Dendritic cell treated with granulocyte-macrophage colony-stimulating factor and Interleukin-4, amounts not matched to agents 40 ng/mL and 50 ng/mL, for 4 days (primary cell): ENCODE measurements around the gene LSP1.

Experiments used
- H3K27ac Mint-ChIP-seq: one replicate; pipeline ENCODE4 v1.8.0; 2022; ENCODE audit warnings: mild to moderate bottlenecking, mixed read lengths
- H3K27me3 Mint-ChIP-seq: one replicate; pipeline ENCODE4 v1.8.0; 2022; ENCODE audit warnings: mild to moderate bottlenecking, mixed read lengths
- H3K36me3 Mint-ChIP-seq: one replicate; pipeline ENCODE4 v1.8.0; 2022; ENCODE audit warnings: low read depth, mixed read lengths
- H3K4me1 Mint-ChIP-seq: one replicate; pipeline ENCODE4 v1.8.0; 2022; ENCODE audit warnings: low read depth, mixed read lengths
- H3K4me3 Mint-ChIP-seq: one replicate; pipeline ENCODE4 v1.8.0; 2022; ENCODE audit warnings: mild to moderate bottlenecking, moderate library complexity, mixed read lengths
- H3K9me3 Mint-ChIP-seq: one replicate; pipeline ENCODE4 v1.8.0; 2022; ENCODE audit warnings: mixed read lengths
- intact Hi-C: fragments of 100-400 bp; cut with micrococcal nuclease; formaldehyde crosslinking; loops from one replicate; pipeline ENCODE4 v1.15.0; 2022

Gene LSP1

DNA sequence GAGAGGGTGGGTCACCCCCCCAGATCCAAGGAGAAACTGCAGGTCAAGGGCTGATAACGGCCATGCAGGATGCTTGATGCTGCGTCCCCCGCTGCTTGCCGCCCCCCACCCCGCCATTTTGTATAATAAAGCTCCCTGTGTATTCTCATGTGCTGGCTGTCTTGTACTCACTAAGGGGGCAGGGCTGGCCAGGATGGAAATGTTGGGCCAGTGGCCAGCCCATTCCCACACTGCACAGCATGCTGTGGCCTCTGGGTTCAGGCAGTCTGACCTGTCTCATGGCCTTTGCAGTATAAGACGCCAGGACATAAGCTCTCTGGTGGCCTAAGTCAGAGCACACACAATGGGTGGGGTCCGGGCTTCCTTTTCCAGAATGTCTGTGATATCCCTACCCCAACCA, 39.2 kb downstream of the LSP1 start:
- intact Hi-C loops = no loop called here
- H3K4me3 Mint-ChIP-seq = no peak overlapping the region
- H3K27ac Mint-ChIP-seq = no peak overlapping the region

DNA sequence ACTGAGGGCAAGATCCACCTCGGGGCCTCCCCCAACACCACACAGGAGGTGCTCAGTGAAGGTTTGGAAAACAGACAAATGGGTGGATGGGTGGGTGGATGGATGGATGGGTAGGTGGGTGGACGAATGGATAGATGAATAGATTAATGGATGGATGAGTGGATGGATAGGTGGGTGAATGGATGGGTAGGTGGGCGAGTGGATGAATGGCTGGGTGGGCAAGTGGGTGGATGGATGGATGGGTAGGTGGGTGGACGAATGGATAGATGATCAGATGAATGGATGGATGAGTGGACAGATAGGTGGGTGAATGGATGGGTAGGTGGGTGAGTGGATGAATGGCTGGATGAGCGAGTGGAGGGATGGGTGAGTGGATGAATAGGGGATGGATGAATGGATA, 39.7 kb downstream of the LSP1 start:
- Mint-ChIP-seq H3K4me3 (no peak overlapping the region), H3K4me1 (peaks cover 65% of the 10 kb centered on the region)
- intact Hi-C loops = no loop called here

More for the DNA sequence above, 39.2 kb downstream of the LSP1 start:
- H3K27me3 Mint-ChIP-seq = peaks cover 42% of the 10 kb centered on the region
- H3K9me3 Mint-ChIP-seq = no peaks in the 10 kb centered on the region
- H3K4me1 Mint-ChIP-seq = peaks cover 62% of the 10 kb centered on the region
- H3K36me3 Mint-ChIP-seq = peaks cover 21% of the 10 kb centered on the region

DNA sequence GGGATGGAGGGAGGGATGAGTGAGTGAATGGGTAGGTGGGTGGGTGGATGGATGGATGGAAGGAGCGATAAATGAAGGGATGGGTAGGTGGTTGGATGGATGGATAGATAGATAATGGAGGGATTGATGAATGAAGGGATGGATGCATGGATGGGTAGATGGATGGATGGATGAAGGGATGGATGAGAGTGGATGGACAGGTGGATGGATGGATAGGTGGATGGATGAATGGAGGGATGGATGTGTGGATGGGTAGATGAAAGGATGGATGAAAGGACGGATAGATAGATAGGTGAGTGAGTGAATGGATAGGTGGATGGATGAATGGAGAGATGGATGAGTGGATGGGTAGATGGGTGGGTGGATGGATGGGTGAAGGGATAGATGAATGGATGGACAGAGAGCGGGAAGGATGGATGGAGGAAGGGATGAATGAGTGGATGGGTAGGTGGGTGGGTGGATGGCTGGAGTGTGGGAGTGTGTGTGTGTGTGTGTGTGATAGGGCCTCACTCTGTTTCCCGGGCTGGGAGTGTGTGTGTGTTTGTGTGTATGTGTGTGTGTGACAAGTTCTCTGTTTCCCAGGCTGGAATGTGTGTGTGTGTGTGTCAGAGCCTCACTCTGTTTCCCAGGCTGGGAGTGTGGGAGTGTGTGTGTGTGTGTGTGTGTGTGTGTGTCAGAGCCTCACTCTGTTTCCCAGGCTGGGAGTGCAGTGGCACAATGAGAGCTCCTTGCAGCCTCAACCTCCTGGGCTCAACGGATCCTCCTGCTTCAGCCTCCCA, 40.9 kb downstream of the LSP1 start:
- intact Hi-C loops = no loop called here
- Mint-ChIP-seq H3K4me1 (peaks cover 58% of the 10 kb centered on the region), H3K27ac (no peak overlapping the region), H3K36me3 (peaks cover 21% of the 10 kb centered on the region), H3K27me3 (peaks cover 33% of the 10 kb centered on the region), H3K4me3 (no peak overlapping the region), H3K9me3 (no peaks in the 10 kb centered on the region)

More for the DNA sequence above, 39.7 kb downstream of the LSP1 start:
- Mint-ChIP-seq H3K27ac (no peak overlapping the region), H3K27me3 (peaks cover 41% of the 10 kb centered on the region), H3K36me3 (peaks cover 21% of the 10 kb centered on the region), H3K9me3 (no peaks in the 10 kb centered on the region)

DNA sequence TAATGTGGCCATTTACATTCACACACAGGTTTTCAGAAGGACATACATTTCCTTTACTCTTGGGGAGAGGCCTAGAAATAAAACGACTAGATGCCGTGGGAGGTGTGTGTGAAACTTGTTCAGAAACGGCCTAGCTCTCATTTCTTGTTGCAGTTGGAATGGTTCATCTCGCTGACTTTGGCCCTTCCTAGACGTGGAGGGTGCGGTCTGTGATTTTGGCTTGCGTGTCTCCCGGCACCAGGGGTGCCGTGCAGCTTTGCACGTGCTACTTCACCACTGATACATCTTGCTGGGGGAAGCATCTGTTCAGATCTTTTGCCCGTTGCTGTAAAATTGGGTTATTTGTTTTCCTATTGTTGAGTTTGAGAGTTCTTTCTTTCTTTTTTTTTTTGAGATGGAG, 41.9 kb downstream of the LSP1 start:
- peaks cover 21% of the 10 kb centered on the region for H3K36me3 Mint-ChIP-seq
- H3K27ac Mint-ChIP-seq = no peak overlapping the region
- no peaks in the 10 kb centered on the region for H3K9me3 Mint-ChIP-seq
- H3K4me3 Mint-ChIP-seq = no peak overlapping the region
- H3K27me3 Mint-ChIP-seq = peaks cover 25% of the 10 kb centered on the region
- peaks cover 50% of the 10 kb centered on the region for H3K4me1 Mint-ChIP-seq
- intact Hi-C loops = no loop called here

DNA sequence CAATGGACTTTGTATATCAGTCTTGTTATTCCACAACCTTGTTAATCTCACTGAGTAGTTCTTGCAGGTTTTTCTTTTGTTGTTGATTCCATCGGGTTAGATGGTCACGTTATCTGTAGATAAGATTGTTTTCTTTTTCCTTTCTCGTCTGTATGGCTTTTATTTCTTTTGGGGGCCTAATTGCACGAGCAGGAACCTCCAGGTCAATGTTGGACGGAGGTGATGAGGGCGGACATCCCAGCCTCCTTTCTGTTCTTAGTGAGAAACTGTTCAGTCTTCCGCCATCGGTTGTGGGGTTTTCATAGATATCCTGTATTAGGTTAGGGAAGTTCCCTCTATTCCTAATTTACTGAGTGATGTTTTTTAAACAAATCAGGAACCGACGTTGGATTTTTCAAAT, 43.6 kb downstream of the LSP1 start:
- peak overlapping the region; percentile 79 for H3K27ac Mint-ChIP-seq
- H3K4me3 Mint-ChIP-seq = peak overlapping the region; percentile 68
- H3K9me3 Mint-ChIP-seq = no peaks in the 10 kb centered on the region
- H3K4me1 Mint-ChIP-seq = peaks cover 36% of the 10 kb centered on the region
- intact Hi-C loops = no loop called here
- H3K36me3 Mint-ChIP-seq = peaks cover 21% of the 10 kb centered on the region
- H3K27me3 Mint-ChIP-seq = peaks cover 15% of the 10 kb centered on the region

DNA sequence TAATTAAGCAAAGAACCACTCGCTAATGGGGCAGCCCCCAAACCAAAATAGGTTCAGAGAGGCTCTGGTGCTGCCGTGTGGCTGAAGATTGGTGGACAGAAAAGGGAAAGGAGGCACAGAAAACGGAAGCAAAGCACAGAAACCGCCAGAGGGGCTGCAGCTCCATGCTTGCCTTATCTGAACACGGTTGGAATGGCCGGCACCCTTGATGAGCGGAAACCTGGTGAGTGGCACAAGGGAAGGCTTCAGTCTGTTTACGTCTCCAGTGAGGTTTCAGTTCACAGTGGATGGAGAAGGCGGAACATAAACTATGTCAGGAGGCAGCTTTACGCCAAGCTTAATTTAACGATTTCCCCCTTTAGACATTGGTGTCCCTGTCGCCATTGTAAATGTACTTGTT, 44.0 kb downstream of the LSP1 start:
- Mint-ChIP-seq H3K4me1 (peaks cover 33% of the 10 kb centered on the region), H3K27ac (peak overlapping the region; percentile 79), H3K27me3 (peaks cover 14% of the 10 kb centered on the region), H3K9me3 (no peaks in the 10 kb centered on the region), H3K36me3 (peaks cover 20% of the 10 kb centered on the region), H3K4me3 (peak overlapping the region; percentile 68)
- intact Hi-C loops = no loop called here

DNA sequence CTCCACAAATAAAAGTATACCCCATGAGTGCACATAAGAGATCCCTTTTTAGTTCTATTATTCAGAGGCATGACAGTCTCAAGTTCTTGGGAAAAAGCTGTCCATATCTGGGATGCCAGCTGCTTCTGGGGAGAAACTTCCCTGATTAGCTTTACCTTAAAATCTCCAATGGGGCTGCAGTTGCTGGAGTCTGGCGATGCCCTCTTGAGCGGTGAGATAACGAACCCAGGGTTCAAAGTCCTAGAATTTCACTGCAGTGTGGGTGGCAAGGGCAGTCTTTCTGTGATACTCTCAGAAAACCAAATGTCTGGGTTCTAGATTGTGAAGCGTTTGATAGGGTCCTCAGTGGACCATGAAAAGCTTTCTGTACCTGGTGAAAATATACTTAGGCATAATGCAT, 46.2 kb downstream of the LSP1 start:
- no peak overlapping the region for H3K4me3 Mint-ChIP-seq
- no peaks in the 10 kb centered on the region for H3K36me3 Mint-ChIP-seq
- H3K9me3 Mint-ChIP-seq = no peaks in the 10 kb centered on the region
- peaks cover 18% of the 10 kb centered on the region for H3K4me1 Mint-ChIP-seq
- intact Hi-C loops = no loop called here
- peaks cover 6% of the 10 kb centered on the region for H3K27me3 Mint-ChIP-seq
- H3K27ac Mint-ChIP-seq = no peak overlapping the region

DNA sequence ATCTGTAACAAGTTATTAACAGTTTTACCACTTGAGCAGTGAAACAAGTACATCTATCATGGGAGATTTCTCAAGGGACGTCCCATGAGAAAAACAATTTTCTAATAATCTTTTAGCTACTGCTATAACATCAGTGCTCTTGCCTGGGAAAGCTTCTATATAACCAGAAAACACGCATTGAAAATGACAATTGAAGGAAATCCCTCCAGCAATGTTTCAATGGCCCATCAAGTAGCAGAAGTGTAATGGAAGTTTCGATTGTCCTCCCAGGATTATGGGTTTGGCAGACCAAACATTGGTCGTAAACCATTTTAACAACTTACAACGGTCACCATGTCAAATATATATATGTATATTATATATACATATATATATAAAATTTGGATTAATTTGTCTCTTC, 46.8 kb downstream of the LSP1 start:
- Mint-ChIP-seq H3K27ac (no peak overlapping the region), H3K36me3 (no peaks in the 10 kb centered on the region), H3K4me1 (peaks cover 18% of the 10 kb centered on the region), H3K27me3 (peaks cover 6% of the 10 kb centered on the region), H3K9me3 (no peaks in the 10 kb centered on the region), H3K4me3 (no peak overlapping the region)
- intact Hi-C loops = no loop called here

DNA sequence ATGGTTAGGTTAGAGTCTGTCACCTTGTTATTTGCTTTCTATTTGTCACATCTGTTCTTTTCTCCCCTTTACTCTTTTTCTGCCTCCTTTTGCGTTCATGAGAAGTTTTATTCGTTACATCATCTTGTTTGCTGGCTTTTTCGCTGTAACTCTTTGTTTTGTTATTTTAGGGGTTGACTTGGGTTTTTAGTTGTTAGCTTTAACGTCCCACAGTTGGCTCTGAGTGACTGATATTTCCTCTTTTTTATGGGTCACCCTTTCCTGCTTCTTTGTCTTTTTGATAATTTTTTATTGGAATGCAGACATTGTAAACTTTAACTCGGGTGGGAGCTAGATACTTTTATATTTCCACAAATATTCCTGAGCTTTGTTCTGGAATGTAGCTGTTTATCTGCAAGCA, 53.3 kb downstream of the LSP1 start:
- intact Hi-C loops = no loop called here
- Mint-ChIP-seq H3K4me3 (no peak overlapping the region), H3K4me1 (peaks cover 11% of the 10 kb centered on the region), H3K27ac (no peak overlapping the region), H3K36me3 (no peaks in the 10 kb centered on the region), H3K9me3 (no peaks in the 10 kb centered on the region), H3K27me3 (peaks cover 9% of the 10 kb centered on the region)

DNA sequence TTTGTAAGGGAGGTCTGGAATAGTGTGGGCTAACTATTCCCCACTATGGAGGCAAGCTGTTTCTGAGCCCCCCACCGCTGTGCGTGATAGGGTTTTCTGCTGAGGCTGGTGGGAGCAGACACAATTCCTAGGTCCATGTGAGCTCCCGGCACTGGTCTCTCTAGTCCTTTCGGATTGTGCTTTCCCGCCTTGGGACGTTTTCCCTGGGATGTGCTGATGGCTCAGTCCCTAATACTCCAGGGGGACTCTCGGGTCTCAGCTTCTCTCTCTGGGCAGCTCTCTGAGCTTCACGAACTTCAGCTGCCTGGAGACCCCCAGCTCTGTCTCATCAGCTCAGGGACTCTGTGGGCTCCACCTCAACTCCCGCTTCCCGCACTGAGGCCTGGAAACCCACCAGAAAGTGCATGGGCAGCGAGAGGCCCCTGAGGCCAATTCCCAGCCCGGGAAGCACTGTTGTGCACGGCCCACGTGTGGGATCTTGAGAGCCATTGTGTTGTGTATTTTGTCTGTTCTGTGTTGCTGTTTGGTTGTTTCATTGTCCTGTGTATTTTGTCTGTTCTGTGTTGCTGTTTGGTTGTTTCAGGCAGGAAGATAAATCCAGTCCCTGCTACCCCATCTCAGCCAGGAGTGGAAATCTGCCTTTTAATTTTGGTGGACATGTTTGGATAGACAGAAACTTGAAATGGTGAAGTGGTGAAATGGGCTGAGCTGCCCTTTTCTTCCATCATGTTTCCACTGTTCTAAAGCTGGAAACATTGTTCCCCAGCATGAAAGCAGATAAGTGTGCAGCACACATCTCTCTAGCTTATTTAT, 53.9 kb downstream of the LSP1 start:
- H3K27ac Mint-ChIP-seq = no peak overlapping the region
- intact Hi-C loops = no loop called here
- no peaks in the 10 kb centered on the region for H3K36me3 Mint-ChIP-seq
- peaks cover 11% of the 10 kb centered on the region for H3K4me1 Mint-ChIP-seq
- H3K4me3 Mint-ChIP-seq = no peak overlapping the region
- H3K27me3 Mint-ChIP-seq = peaks cover 9% of the 10 kb centered on the region
- H3K9me3 Mint-ChIP-seq = no peaks in the 10 kb centered on the region

DNA sequence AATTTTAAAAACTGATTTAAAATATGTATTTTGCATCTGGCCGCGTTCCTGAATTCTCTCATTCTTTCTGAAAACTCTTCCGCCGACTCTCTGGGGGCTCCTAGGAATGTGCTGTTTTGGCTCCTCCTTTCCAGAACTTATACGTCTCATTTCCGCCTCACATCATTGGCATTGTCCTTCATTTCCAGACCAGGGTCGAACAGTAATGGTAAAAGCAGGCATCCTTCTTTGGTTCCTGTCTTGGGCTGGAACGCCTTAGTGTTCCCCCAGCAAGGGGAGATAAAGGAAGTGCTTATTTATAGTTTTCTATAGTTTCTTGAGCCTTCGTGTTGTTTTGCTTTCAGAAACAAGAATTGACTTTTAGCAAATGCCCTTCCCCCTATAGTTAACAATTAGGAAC, 55.7 kb downstream of the LSP1 start:
- no peak overlapping the region for H3K4me3 Mint-ChIP-seq
- intact Hi-C loops = no loop called here
- no peaks in the 10 kb centered on the region for H3K36me3 Mint-ChIP-seq
- peaks cover 26% of the 10 kb centered on the region for H3K4me1 Mint-ChIP-seq
- no peak overlapping the region for H3K27ac Mint-ChIP-seq
- no peaks in the 10 kb centered on the region for H3K9me3 Mint-ChIP-seq
- H3K27me3 Mint-ChIP-seq = peaks cover 12% of the 10 kb centered on the region

DNA sequence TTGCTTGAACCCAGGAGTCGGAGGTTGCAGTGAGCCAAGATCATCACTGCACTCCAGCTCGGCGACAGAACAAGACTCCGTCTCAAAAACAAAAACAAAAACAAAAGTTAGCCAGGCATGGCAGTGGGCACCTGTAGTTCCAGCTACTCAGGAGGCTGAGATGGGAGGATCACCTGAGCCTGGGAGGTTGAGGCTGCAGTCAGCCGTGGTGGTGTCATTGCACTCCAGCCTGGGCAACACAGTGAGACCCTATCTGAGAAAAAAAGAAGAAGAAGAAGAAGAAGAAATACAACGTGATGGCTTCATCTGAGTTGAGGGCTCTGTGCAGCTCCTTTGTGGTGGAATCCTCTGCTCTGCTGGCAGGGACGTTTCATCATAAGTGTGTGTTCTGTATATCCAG, 56.6 kb downstream of the LSP1 start:
- Mint-ChIP-seq H3K4me1 (peaks cover 28% of the 10 kb centered on the region), H3K36me3 (no peaks in the 10 kb centered on the region), H3K27ac (no peak overlapping the region), H3K4me3 (no peak overlapping the region), H3K9me3 (no peaks in the 10 kb centered on the region), H3K27me3 (peaks cover 12% of the 10 kb centered on the region)
- intact Hi-C loops = no loop called here

DNA sequence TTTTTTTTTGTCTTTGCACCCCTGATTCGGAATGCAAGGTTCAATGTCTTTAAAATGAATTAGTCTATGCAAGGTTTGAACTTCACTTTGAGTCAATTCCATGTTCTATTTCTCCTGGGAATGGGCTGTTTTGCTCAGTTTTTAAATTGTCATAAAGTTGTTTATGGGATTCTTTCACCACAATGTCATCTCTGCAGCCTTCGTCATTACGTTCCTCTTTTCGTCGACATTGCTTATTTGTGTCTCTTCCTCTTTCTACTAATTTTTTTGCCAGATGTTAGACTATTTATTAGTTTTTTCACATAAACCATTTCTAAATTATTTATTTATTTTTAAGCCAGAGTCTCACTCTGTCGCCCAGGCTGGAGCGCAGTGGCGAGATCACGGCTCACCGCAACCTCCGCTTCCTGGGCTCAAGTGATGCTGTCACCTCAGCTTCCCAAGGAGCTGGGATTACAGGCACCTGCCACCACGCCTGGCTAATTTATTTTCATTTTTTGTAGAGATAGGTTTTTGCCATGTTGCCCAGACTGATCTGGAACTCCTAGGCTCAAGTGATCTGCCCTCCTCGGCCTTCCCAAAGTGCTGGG, 59.5 kb downstream of the LSP1 start:
- H3K27me3 Mint-ChIP-seq = peaks cover 17% of the 10 kb centered on the region
- peak overlapping the region; percentile 65 for H3K27ac Mint-ChIP-seq
- H3K9me3 Mint-ChIP-seq = no peaks in the 10 kb centered on the region
- H3K4me3 Mint-ChIP-seq = no peak overlapping the region
- H3K4me1 Mint-ChIP-seq = peaks cover 28% of the 10 kb centered on the region
- intact Hi-C loops = no loop called here
- peaks cover 11% of the 10 kb centered on the region for H3K36me3 Mint-ChIP-seq
